Measurements from ENCODE around the gene CBLB. TPM values are rescaled to one million over a fixed set of nuclear protein-coding genes. Genes with fewer than 3 reads are reported as not detected.

The CBLB gene
- total RNA-seq, 1 experiment from 2014 or later, result 23.9 TPM

- Histone ChIP-seq H3K9me2 (replicated peaks; ENCODE audit: low read length) (no peaks in the 10 kb centered on the region), H3K4me1 (ENCODE audit: insufficient read depth, low read length) (no peaks in the 10 kb centered on the region), H3K4me3 (ENCODE audit: low read length) (no peak overlapping the region), H3K79me2 (ENCODE audit: low read length) (no peaks in the 10 kb centered on the region), H3K27ac (ENCODE audit: low read length) (no peak overlapping the region), H2AFZ (ENCODE audit: low read length) (no peak overlapping the region), H3K9me3 (ENCODE audit: low read length) (no peaks in the 10 kb centered on the region), H3K36me3 (ENCODE audit: low read depth, low read length) (no peaks in the 10 kb centered on the region), H4K20me1 (ENCODE audit: low read length) (no peaks in the 10 kb centered on the region), H3K9ac (ENCODE audit: low read length) (no peak overlapping the region), H3K4me2 (ENCODE audit: low read length) (no peak overlapping the region), H3K27me3 (ENCODE audit: low read length) (no peaks in the 10 kb centered on the region), H3F3A (ENCODE audit: low read length, unreplicated experiment) (no peaks in the 10 kb centered on the region)
- DNase-seq, result no peak
- ATAC-seq, result no peak
- POLR2A ChIA-PET (ENCODE audit: unreplicated experiment), result no interaction called here
- TF ChIP-seq, protein P1, sequence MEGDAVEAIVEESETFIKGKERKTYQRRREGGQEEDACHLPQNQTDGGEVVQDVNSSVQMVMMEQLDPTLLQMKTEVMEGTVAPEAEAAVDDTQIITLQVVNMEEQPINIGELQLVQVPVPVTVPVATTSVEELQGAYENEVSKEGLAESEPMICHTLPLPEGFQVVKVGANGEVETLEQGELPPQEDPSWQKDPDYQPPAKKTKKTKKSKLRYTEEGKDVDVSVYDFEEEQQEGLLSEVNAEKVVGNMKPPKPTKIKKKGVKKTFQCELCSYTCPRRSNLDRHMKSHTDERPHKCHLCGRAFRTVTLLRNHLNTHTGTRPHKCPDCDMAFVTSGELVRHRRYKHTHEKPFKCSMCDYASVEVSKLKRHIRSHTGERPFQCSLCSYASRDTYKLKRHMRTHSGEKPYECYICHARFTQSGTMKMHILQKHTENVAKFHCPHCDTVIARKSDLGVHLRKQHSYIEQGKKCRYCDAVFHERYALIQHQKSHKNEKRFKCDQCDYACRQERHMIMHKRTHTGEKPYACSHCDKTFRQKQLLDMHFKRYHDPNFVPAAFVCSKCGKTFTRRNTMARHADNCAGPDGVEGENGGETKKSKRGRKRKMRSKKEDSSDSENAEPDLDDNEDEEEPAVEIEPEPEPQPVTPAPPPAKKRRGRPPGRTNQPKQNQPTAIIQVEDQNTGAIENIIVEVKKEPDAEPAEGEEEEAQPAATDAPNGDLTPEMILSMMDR (conservative IDR thresholded peaks at IDR 0.05; ENCODE audit: low read depth, low read length), result no peak
- no peak for TF ChIP-seq EZH2phosphoT487 (IDR thresholded peaks at IDR 0.05; ENCODE audit: borderline replicate concordance, low read length)
- TF ChIP-seq EZH2 (IDR thresholded peaks at IDR 0.05; ENCODE audit: low read length, unreplicated experiment), result no peak
- CTCF ChIA-PET, result no interaction called here
- intact Hi-C loops (cut with micrococcal nuclease), result no loop called here
- no TSS peak for BruUV-seq (replicated peaks)
These were observed 26.4 kb downstream of the CBLB start for GRCh38 chr3:105842449-105842848.

- no peak for ATAC-seq
- peaks cover 30% of the 10 kb centered on the region for H3K4me1 ChIP-seq (ENCODE audit: insufficient read depth, low read length)
- no peaks in the 10 kb centered on the region for H3F3A ChIP-seq (ENCODE audit: low read length, unreplicated experiment)
- no peak overlapping the region for H2AFZ ChIP-seq (ENCODE audit: low read length)
- POLR2A ChIA-PET (ENCODE audit: unreplicated experiment), result interaction anchor here (1.0 kb wide), 1 partner anchor 25 kb away, joined by 8 read pairs; no protein-coding TSS in a partner anchor
- BruUV-seq (replicated peaks), result no TSS peak
- no peaks in the 10 kb centered on the region for H3K79me2 ChIP-seq (ENCODE audit: low read length)
- intact Hi-C loops (cut with micrococcal nuclease), result no loop called here
- CTCF ChIA-PET, result no interaction called here
- no peak for DNase-seq
- no peaks in the 10 kb centered on the region for H4K20me1 ChIP-seq (ENCODE audit: low read length)
- H3K36me3 ChIP-seq (ENCODE audit: low read depth, low read length), result no peaks in the 10 kb centered on the region
- no peak overlapping the region for H3K4me2 ChIP-seq (ENCODE audit: low read length)
- no peak overlapping the region for H3K4me3 ChIP-seq (ENCODE audit: low read length)
- no peaks in the 10 kb centered on the region for H3K9me2 ChIP-seq (replicated peaks; ENCODE audit: low read length)
- no peak overlapping the region for H3K9ac ChIP-seq (ENCODE audit: low read length)
- no peaks in the 10 kb centered on the region for H3K27me3 ChIP-seq (ENCODE audit: low read length)
- TF ChIP-seq, protein P1 (conservative IDR thresholded peaks at IDR 0.05; ENCODE audit: low read depth, low read length), result no peak
- TF ChIP-seq EZH2phosphoT487 (IDR thresholded peaks at IDR 0.05; ENCODE audit: borderline replicate concordance, low read length), result no peak
- TF ChIP-seq EZH2 (IDR thresholded peaks at IDR 0.05; ENCODE audit: low read length, unreplicated experiment), result no peak
- no peak overlapping the region for H3K27ac ChIP-seq (ENCODE audit: low read length)
- H3K9me3 ChIP-seq (ENCODE audit: low read length), result no peaks in the 10 kb centered on the region
These were observed 30.9 kb downstream of the CBLB start for GRCh38 chr3:105837947-105838346.

DNA sequence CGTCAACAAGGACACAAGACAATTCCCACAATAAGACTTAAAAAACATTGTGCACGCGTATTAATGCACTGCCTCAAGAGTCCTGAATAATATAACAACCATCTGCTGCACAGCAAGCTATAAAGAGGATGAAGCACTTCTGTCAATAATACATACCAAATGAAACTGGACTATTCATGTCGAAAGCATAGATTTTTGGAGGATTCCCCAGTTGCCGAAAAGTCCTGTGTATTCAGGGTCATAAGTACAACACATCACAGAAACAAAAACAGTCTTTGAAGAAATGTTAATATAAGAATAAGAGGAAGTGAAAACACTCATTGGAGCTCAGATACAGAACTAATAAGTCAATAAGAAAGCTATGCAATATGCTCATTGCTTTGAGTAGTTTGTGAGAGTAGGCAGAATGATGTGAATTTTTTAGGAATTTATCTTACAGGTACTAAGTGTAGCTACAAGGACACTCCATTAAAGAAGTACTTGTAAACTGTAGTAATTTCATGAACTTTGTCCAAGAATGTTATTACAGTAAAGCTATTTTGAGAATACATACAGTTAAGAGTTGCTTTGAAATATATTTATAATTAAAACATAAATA, 31.6 kb downstream of the CBLB start:
- POLR2A ChIA-PET (ENCODE audit: unreplicated experiment), result interaction anchor here (1.0 kb wide), 1 partner anchor 25 kb away, joined by 8 read pairs; no protein-coding TSS in a partner anchor
- Histone ChIP-seq H3K27me3 (ENCODE audit: low read length) (no peaks in the 10 kb centered on the region), H3K36me3 (ENCODE audit: low read depth, low read length) (0 out of 2 replicates have a peak, but pooled peaks cover 3% of the 10 kb centered on the region), H3K4me3 (ENCODE audit: low read length) (no peak overlapping the region), H3F3A (ENCODE audit: low read length, unreplicated experiment) (no peaks in the 10 kb centered on the region), H3K79me2 (ENCODE audit: low read length) (no peaks in the 10 kb centered on the region), H3K9ac (ENCODE audit: low read length) (no peak overlapping the region), H3K4me2 (ENCODE audit: low read length) (peak overlapping the region; percentile 71), H4K20me1 (ENCODE audit: low read length) (no peaks in the 10 kb centered on the region), H3K9me3 (ENCODE audit: low read length) (no peaks in the 10 kb centered on the region), H2AFZ (ENCODE audit: low read length) (no peak overlapping the region), H3K27ac (ENCODE audit: low read length) (peak overlapping the region; percentile 65), H3K9me2 (replicated peaks; ENCODE audit: low read length) (no peaks in the 10 kb centered on the region), H3K4me1 (ENCODE audit: insufficient read depth, low read length) (peaks cover 30% of the 10 kb centered on the region)
- CTCF ChIA-PET, result interaction anchor here (0.6 to 0.7 kb wide), 2 partner anchors 9 to 285 kb away, joined by 3 to 4 read pairs; no protein-coding TSS in a partner anchor
- ATAC-seq (peak; percentile 45), DNase-seq (no peak)
- intact Hi-C loops (cut with micrococcal nuclease), result no loop called here
- TF ChIP-seq, protein P1 (conservative IDR thresholded peaks at IDR 0.05; ENCODE audit: low read depth, low read length), result no peak
- no peak for TF ChIP-seq EZH2 (IDR thresholded peaks at IDR 0.05; ENCODE audit: low read length, unreplicated experiment)
- TF ChIP-seq EZH2phosphoT487 (IDR thresholded peaks at IDR 0.05; ENCODE audit: borderline replicate concordance, low read length), result no peak
- BruUV-seq (replicated peaks), result no TSS peak

All from PC-3 (cell line).